IPS DF 6.9 (cell line): ENCODE results near the gene CCDC71.
A peak's percentile ranks its signal among the peaks of the same experiment; 100 is the strongest.

ENCODE experiments used
- DNase-seq: peaks from one replicate; pipeline ENCODE4 v3.0.0-alpha.2; 2013; ENCODE audit warnings: low read depth, low spot score
- H3K27ac ChIP-seq: one replicate; pipeline ENCODE4 v1.5.1; 2013; ENCODE audit warnings: low read length, control low read depth
- H3K27me3 ChIP-seq: 2 replicates; pipeline ENCODE4 v1.6.1; 2013; ENCODE audit warnings: mild to moderate bottlenecking, low read length; ENCODE audit not compliant: control insufficient read depth, insufficient read depth
- H3K36me3 ChIP-seq: 2 replicates; pipeline ENCODE4 v1.6.1; 2013; ENCODE audit warnings: low read length; ENCODE audit not compliant: control insufficient read depth, insufficient read depth
- H3K4me1 ChIP-seq: 2 replicates; pipeline ENCODE4 v1.6.1; 2013; ENCODE audit warnings: low read length; ENCODE audit not compliant: control insufficient read depth, insufficient read depth
- H3K4me3 ChIP-seq: 2 replicates; pipeline ENCODE4 v1.5.1; 2013; ENCODE audit warnings: mild to moderate bottlenecking, low read length
- H3K9me3 ChIP-seq: 2 replicates; pipeline ENCODE4 v1.6.1; 2013; ENCODE audit warnings: low read length, inconsistent platforms; ENCODE audit not compliant: control insufficient read depth, insufficient read depth
- WGBS: extraction: QIAGEN DNeasy Blood & Tissue Kit; methylation state at CpG from one replicate; pipeline ENCODE4 v1.1.7; 2013; ENCODE audit warnings: mixed read lengths, missing lambda C conversion rate; ENCODE audit not compliant: insufficient read length, insufficient coverage; 5-methylcytosine and 5-hydroxymethylcytosine counted together

Gene CCDC71

DNA sequence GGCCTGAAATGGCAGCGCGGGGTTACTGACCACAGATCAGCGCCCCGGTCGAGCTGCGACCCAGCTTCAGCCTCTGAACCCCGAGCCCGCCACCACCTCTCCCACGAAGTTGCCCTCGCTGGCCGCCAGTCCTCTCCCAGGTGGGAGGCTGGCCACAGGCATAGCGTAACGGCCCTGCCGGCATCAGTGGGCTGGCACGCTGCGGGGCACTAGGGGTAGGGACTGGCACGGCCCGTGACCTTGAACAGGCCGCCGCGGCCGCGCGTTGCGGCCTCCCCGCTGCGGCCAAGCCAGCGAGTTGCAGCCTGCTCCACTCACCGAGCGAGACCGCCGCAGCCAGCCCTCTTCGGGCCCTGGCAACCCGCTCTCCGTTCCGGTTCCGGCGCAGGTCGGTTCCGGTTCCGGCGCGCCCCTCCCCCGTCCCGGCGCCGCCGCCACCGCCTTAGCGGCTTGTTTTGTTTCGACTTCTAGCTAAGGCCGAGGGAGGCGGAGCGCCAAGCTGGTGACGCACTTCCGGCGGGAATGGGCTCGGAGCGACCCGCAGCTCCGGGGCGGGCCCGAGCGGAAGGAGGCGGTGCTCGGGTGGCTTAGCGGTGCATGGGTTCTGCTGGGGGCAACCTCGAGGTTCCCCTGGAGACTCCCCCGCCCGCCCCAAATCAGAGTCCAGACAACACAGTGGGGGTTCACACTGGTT lies 45.5 kb downstream of the CCDC71 start, which contains the start of gene USP19:
USP19 (minus strand) TSS at position 386 of the 694 bp plus-strand sequence. CDS start 1,678 bp downstream, outside the sequence.
- no peaks in the 10 kb centered on the region for H3K9me3 ChIP-seq
- peaks cover 39% of the 10 kb centered on the region for H3K36me3 ChIP-seq
- DNase-seq = peak; percentile 78
- peak within 1 kb of the TSS; percentile 78 for H3K4me3 ChIP-seq
- H3K27ac ChIP-seq = no peak within 1 kb of the TSS
- WGBS = no CpG with 5 or more reads among the region's 70 CpGs
- H3K27me3 ChIP-seq = no peaks in the 10 kb centered on the region
- peaks cover 2% of the 10 kb centered on the region for H3K4me1 ChIP-seq

DNA sequence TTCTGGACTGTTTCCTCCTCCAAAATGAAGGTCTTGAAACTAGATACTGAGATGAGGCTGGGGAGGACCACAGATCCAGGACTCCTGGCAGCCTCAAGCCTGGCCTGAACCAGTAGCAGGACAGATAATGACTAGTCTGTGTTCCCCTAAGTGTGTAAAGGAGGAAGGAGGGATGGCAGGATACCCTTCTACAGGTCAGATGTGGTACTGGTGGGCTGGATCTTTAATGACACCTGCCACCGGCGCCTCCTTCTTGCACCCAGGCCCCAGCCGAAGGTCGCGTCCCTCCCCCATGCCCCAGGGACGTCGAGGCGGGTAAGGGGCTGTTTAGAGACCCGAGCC lies 46.1 kb downstream of the CCDC71 start:
- Histone ChIP-seq H3K27me3 (no peaks in the 10 kb centered on the region), H3K27ac (no peak overlapping the region), H3K4me1 (peaks cover 2% of the 10 kb centered on the region), H3K9me3 (no peaks in the 10 kb centered on the region), H3K4me3 (peak overlapping the region; percentile 78; the same call in 1 of the 2 replicates), H3K36me3 (peaks cover 44% of the 10 kb centered on the region)
- no peak for DNase-seq
- WGBS = no CpG with 5 or more reads among the region's 9 CpGs

DNA sequence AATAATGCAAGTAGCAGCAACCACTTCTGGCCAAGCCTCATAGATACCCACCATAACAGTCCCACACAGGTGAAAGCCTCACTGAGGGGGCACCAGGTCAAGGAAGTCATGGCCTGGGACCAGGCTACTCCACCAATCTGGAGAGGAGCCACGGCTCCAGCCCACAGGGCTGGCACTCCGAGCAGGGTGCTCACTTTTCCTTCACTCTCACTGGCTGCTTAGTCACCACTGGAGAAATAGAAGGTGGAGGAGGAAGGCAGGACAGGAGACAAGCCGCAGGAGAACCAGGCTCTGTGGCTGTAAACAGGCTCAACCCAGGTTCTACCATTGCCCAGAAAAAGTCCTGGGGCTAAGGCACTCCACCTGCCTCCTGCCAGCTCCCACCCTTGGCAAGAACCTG lies 46.7 kb downstream of the CCDC71 start:
- WGBS = no CpG with 5 or more reads among the region's 3 CpGs
- H3K36me3 ChIP-seq = peaks cover 48% of the 10 kb centered on the region
- DNase-seq = no peak
- H3K27ac ChIP-seq = no peak overlapping the region
- H3K4me3 ChIP-seq = no peak overlapping the region; the same call in 1 of the 2 replicates
- H3K27me3 ChIP-seq = no peaks in the 10 kb centered on the region
- H3K4me1 ChIP-seq = peaks cover 2% of the 10 kb centered on the region; the same call in 1 of the 2 replicates
- H3K9me3 ChIP-seq = no peaks in the 10 kb centered on the region

DNA sequence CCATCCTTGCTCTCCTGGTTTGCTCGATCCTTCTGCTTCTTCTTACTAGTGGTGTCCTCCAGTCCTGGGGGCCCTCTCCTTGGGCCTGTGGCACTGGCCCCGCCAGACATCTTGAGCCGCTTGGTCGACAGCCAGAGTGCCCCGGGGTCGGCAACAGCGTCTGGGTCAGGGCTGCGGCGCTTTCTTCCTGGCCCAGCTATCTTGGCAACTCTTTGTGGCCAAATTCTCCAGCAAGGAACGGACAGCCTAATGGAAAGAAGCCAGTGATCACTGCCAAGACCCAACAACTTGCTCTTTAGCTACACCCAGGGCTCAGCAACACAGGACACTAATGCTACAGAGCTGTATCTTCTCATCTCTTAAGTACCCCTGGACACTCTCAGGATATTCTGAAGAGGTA lies 47.1 kb downstream of the CCDC71 start:
- no peak for DNase-seq
- Histone ChIP-seq H3K9me3 (no peaks in the 10 kb centered on the region), H3K27ac (no peak overlapping the region), H3K27me3 (no peaks in the 10 kb centered on the region), H3K4me1 (peaks cover 2% of the 10 kb centered on the region; the same call in 1 of the 2 replicates), H3K4me3 (no peak overlapping the region), H3K36me3 (peaks cover 47% of the 10 kb centered on the region)
- WGBS = no CpG with 5 or more reads among the region's 10 CpGs
